ENCODE results near the gene GRM4. TPM values are rescaled to one million over a fixed set of nuclear protein-coding genes. Genes with fewer than 3 reads are reported as not detected.

GRM4 gene
- total RNA-seq, 1 experiment from 2014 or later = 5.6 TPM

DNA sequence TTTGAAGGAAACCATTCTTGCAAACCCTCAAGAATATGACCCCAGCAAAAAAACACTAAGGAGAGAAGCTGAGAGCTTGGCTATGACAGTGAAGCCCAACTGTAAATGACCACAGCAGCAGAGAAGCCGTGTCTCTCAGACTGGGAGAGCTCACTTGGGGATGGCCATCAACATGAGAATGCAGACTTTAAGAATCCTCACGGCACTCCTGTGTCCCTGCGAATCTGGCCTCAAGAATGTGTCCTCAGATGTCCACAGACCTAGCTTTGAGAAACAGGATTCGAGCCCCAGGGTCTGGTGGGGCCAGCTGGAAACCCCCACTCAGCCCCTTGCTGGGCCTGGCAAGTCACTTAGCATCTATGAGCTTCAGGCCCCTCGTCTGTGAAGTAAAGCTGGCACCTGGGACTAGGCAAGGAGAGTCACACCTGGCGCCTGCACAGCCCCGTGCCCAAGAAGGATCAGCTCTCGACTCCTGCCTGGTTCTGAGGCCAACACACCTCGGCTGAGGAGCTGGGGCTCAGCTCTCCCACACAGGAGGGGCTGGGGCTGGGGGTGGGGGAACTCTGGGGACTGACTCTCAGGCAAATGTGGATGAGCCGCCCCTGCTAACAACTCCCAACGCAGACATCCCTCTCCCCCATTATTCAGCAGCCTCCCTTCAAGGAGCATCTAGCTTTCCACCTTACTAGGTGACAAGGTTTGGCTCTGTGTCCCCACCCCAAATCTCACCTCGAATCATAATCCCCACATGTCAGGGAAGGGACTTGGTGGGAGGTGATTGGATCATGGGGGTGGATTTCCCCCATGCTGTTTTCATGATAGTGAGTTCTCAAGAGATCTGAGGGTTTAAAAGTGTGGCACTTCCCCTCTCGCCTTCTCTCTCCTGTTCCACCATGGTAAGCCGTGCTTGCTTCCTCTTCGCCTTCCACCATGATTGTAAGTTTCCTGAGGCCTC, 97.7 kb downstream of the GRM4 start:
- DNase-seq = no peak
- no peak overlapping the region for H4K8ac ChIP-seq (replicated peaks; ENCODE audit: insufficient read length, low read depth, low read length)
- no peak overlapping the region for H2AFZ ChIP-seq (ENCODE audit: low read length)
- H3K4me3 Mint-ChIP-seq = no peak overlapping the region
- no peak overlapping the region for H3K14ac ChIP-seq (ENCODE audit: insufficient read depth, low read length)
- H3K27ac Mint-ChIP-seq = no peak overlapping the region
- H3K4ac ChIP-seq (ENCODE audit: low read depth, low read length) = no peak overlapping the region
- no peaks in the 10 kb centered on the region for H3K23me2 ChIP-seq (ENCODE audit: insufficient read length, low read depth, low read length, poor library complexity, severe bottlenecking)
- H3K79me1 ChIP-seq (ENCODE audit: insufficient read depth, low read depth, low read length, poor library complexity, severe bottlenecking) = no peaks in the 10 kb centered on the region
- no peak overlapping the region for H2BK5ac ChIP-seq (ENCODE audit: insufficient read length, low read length)
- H3K23ac ChIP-seq (ENCODE audit: insufficient read length, low read depth, low read length) = no peak overlapping the region
- H3K4me2 ChIP-seq (ENCODE audit: insufficient read depth, insufficient read length, low read length) = no peak overlapping the region
- TF ChIP-seq, protein P1, sequence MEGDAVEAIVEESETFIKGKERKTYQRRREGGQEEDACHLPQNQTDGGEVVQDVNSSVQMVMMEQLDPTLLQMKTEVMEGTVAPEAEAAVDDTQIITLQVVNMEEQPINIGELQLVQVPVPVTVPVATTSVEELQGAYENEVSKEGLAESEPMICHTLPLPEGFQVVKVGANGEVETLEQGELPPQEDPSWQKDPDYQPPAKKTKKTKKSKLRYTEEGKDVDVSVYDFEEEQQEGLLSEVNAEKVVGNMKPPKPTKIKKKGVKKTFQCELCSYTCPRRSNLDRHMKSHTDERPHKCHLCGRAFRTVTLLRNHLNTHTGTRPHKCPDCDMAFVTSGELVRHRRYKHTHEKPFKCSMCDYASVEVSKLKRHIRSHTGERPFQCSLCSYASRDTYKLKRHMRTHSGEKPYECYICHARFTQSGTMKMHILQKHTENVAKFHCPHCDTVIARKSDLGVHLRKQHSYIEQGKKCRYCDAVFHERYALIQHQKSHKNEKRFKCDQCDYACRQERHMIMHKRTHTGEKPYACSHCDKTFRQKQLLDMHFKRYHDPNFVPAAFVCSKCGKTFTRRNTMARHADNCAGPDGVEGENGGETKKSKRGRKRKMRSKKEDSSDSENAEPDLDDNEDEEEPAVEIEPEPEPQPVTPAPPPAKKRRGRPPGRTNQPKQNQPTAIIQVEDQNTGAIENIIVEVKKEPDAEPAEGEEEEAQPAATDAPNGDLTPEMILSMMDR (conservative IDR thresholded peaks at IDR 0.05) = no peak
- H3K56ac ChIP-seq (ENCODE audit: insufficient read length, low read depth, low read length) = no peak overlapping the region
- H3K27me3 ChIP-seq (ENCODE audit: insufficient read depth, low read length) = no peaks in the 10 kb centered on the region
- H4K20me1 ChIP-seq (ENCODE audit: control insufficient read depth, insufficient read depth, insufficient read length) = no peaks in the 10 kb centered on the region
- H3K27ac ChIP-seq (ENCODE audit: insufficient read length, low read depth, low read length) = no peak overlapping the region
- no peaks in the 10 kb centered on the region for H3K79me2 ChIP-seq (ENCODE audit: insufficient read depth, low read length)
- H3K36me3 Mint-ChIP-seq (ENCODE audit: insufficient read depth in 1 of 3, low read depth in 3 of 3) = no peaks in the 10 kb centered on the region; a peak in 1 of 7 replicates
- peaks cover 43 to 48% of the 10 kb centered on the region in 2 experiments for H3K4me1 Mint-ChIP-seq
- no peak overlapping the region for H4K5ac ChIP-seq (ENCODE audit: insufficient read length, low read depth, low read length)
- H3K9ac ChIP-seq (ENCODE audit: extremely low read depth, insufficient read length, low read length) = no peak overlapping the region
- peaks cover 0 to 5% of the 10 kb centered on the region in 2 experiments; a peak in 1 of 5 replicates for H3K9me3 Mint-ChIP-seq
- no peak overlapping the region for H3K18ac ChIP-seq (ENCODE audit: insufficient read length, low read depth, low read length)
- no peak overlapping the region for H2BK20ac ChIP-seq (ENCODE audit: low read depth, low read length, poor library complexity, severe bottlenecking)
- H3K27me3 Mint-ChIP-seq (ENCODE audit: low read depth) = peaks cover 17% of the 10 kb centered on the region
- no peak overlapping the region for H2BK15ac ChIP-seq (ENCODE audit: low read depth, low read length)
- H2BK12ac ChIP-seq (ENCODE audit: insufficient read length, low read depth, low read length) = no peak overlapping the region
- H3K9me3 ChIP-seq (ENCODE audit: control insufficient read depth, low read depth, low read length) = no peaks in the 10 kb centered on the region
- H3T11ph ChIP-seq (ENCODE audit: low read length) = no peak overlapping the region
- no peak overlapping the region for H2AK5ac ChIP-seq (ENCODE audit: insufficient read length, low read length)
- H3K4me1 ChIP-seq (ENCODE audit: insufficient read depth, low read length) = no peaks in the 10 kb centered on the region
- no peak overlapping the region for H2BK120ac ChIP-seq (ENCODE audit: low read depth, low read length, poor library complexity, severe bottlenecking)
- no CpG with 5 or more reads among the region's 15 CpGs for WGBS (ENCODE audit: extremely low coverage, insufficient read length, low lambda C conversion rate)
- H4K91ac ChIP-seq (ENCODE audit: insufficient read length, low read depth, low read length) = no peak overlapping the region

Measured in H9 (cell line).